Epithelial cell of esophagus (primary cell): ENCODE data around the gene CNTN1.

Experiments
- DNase-seq: peaks from one replicate; pipeline ENCODE4 v3.0.0; 2010; ENCODE audit warnings: low read depth
- H3K4me3 ChIP-seq: 2 replicates; pipeline ENCODE4 v1.5.1; 2011; ENCODE audit warnings: mild to moderate bottlenecking, low read length, control low read depth
- CTCF ChIP-seq: IDR thresholded peaks from 2 replicates; pipeline ENCODE4 v1.5.1; 2011; ENCODE audit warnings: low read depth, mild to moderate bottlenecking, low read length, control low read depth, inconsistent platforms; ENCODE audit not compliant: insufficient read depth; ENCODE audit errors: missing control alignments

The CNTN1 gene

GRCh38 chr12:40738856-40739255 is 46.6 kb downstream of the CNTN1 start:
- no peak overlapping the region for H3K4me3 ChIP-seq
- DNase-seq, result no peak
- TF ChIP-seq CTCF, result no peak

- no peak for DNase-seq
- no peak for TF ChIP-seq CTCF
- no peak overlapping the region for H3K4me3 ChIP-seq
Observed at GRCh38 chr12:40742041-40742440, 49.8 kb downstream of the CNTN1 start.

GRCh38 chr12:40745386-40745785 is 53.1 kb downstream of the CNTN1 start:
- TF ChIP-seq CTCF, result peak; percentile 35
- DNase-seq, result peak; percentile 28
- H3K4me3 ChIP-seq, result no peak overlapping the region

- no peak overlapping the region for H3K4me3 ChIP-seq
- TF ChIP-seq CTCF, result no peak
- DNase-seq, result no peak
Observed at GRCh38 chr12:40749863-40750262, 57.6 kb downstream of the CNTN1 start.

- H3K4me3 ChIP-seq, result no peak overlapping the region
- no peak for TF ChIP-seq CTCF
- no peak for DNase-seq
Observed at GRCh38 chr12:40752011-40752410, 59.8 kb downstream of the CNTN1 start.

GRCh38 chr12:40760821-40761220 is 68.6 kb downstream of the CNTN1 start:
- DNase-seq, result no peak
- H3K4me3 ChIP-seq, result no peak overlapping the region
- no peak for TF ChIP-seq CTCF

- DNase-seq, result no peak
- no peak for TF ChIP-seq CTCF
- no peak overlapping the region for H3K4me3 ChIP-seq
Observed at GRCh38 chr12:40762072-40762471, 69.8 kb downstream of the CNTN1 start.
